Astrocyte of the hippocampus (primary cell): Measurements from ENCODE around the gene BICD1.
A peak's percentile ranks its signal among the peaks of the same experiment; 100 is the strongest.
"Not testable (repeated sequence)": the region's sequence is repeated elsewhere in the genome, so short reads cannot be mapped to it uniquely, and the experiment has no call there.

Source experiments
- DNase-seq: peaks from one replicate; pipeline ENCODE4 v3.0.0; 2011; ENCODE audit warnings: low read depth, low spot score

BICD1 gene

GRCh38 chr12:32106517-32107358 is at the start of gene BICD1:
Gene BICD1, plus strand, starts transcription at chr12:32106847. Its CDS starts 485 bp downstream, at chr12:32107332.
- peak; percentile 97 for DNase-seq

GRCh38 chr12:32061033-32061432 is 45.6 kb upstream of the BICD1 start:
- DNase-seq = no peak

- DNase-seq = no peak
These were observed 43.8 kb upstream of the BICD1 start for GRCh38 chr12:32062881-32063280.

- DNase-seq = no peak
These were observed 42.9 kb upstream of the BICD1 start for GRCh38 chr12:32063796-32064195.

- no peak for DNase-seq
These were observed 40.4 kb upstream of the BICD1 start for GRCh38 chr12:32066206-32066605.

- DNase-seq = no peak
These were observed 37.6 kb upstream of the BICD1 start for GRCh38 chr12:32069071-32069470.

- DNase-seq = no peak
These were observed 36.9 kb upstream of the BICD1 start for GRCh38 chr12:32069731-32070130.

- no peak for DNase-seq
These were observed 36.3 kb upstream of the BICD1 start for GRCh38 chr12:32070370-32070769.

GRCh38 chr12:32072102-32072501 is 34.5 kb upstream of the BICD1 start:
- DNase-seq = no peak

- DNase-seq = no peak
These were observed 32.2 kb upstream of the BICD1 start for GRCh38 chr12:32074432-32074831.

- DNase-seq = no peak
These were observed 29.7 kb upstream of the BICD1 start for GRCh38 chr12:32076941-32077340.

- DNase-seq = peak; percentile 24
These were observed 26.2 kb upstream of the BICD1 start for GRCh38 chr12:32080435-32080834.

GRCh38 chr12:32083489-32083888 is 23.2 kb upstream of the BICD1 start:
- peak; percentile 72 for DNase-seq

- DNase-seq = no peak
These were observed 22.5 kb upstream of the BICD1 start for GRCh38 chr12:32084017-32084688.

- no peak for DNase-seq
These were observed 21.9 kb upstream of the BICD1 start for GRCh38 chr12:32084753-32085152.

GRCh38 chr12:32087306-32087705 is 19.3 kb upstream of the BICD1 start:
- DNase-seq = no peak

- DNase-seq = no peak
These were observed 17.5 kb upstream of the BICD1 start for GRCh38 chr12:32089156-32089555.

- peak; percentile 77 for DNase-seq
These were observed 17.1 kb upstream of the BICD1 start for GRCh38 chr12:32089586-32089985.

- DNase-seq = no peak
These were observed 15.0 kb upstream of the BICD1 start for GRCh38 chr12:32091696-32092095.

- DNase-seq = no peak
These were observed 8.5 kb upstream of the BICD1 start for GRCh38 chr12:32098112-32098511.

- not testable (repeated sequence) for DNase-seq
These were observed 7.4 kb upstream of the BICD1 start for GRCh38 chr12:32099275-32099674.

GRCh38 chr12:32100361-32100760 is 6.3 kb upstream of the BICD1 start:
- DNase-seq = no peak

GRCh38 chr12:32100888-32101287 is 5.8 kb upstream of the BICD1 start:
- no peak for DNase-seq
